HepG2 (cell line): ENCODE results near the gene TAMALIN. TPM values are rescaled to one million over a fixed set of nuclear protein-coding genes. Genes with fewer than 3 reads are reported as not detected.

Experiments used
- ATAC-seq: fragments of 200-7000 bp; cut with Tn5 transposase; 3 replicates; pipeline ENCODE4 v1.9.1; 2020; ENCODE audit warnings: mild to moderate bottlenecking, moderate library complexity
- BruUV-seq: library from RNA; stranded (reverse); fragments of 400-500 nt; replicated peaks from 2 replicates; lab custom pipeline; 2021; lab: Mats Ljungman, UMichigan
- CTCF ChIA-PET: fragments of 300-600 bp; formaldehyde crosslinking; extraction: SDS; loops from one replicate; lab custom pipeline; 2021; ENCODE audit warnings: low total read pairs, inconsistent platforms, low intra/inter-chr PET ratio; lab: Yijun Ruan, JAX
- POLR2A ChIA-PET: fragments of 350-600 bp; sonication (Branson Sonifier 250); formaldehyde crosslinking; loops from one replicate; lab custom pipeline; 2020; ENCODE audit warnings: antibody characterized with exemption, inconsistent platforms; lab: Yijun Ruan, JAX
- DNase-seq: peaks from one replicate; pipeline ENCODE4 v3.0.0-alpha.2; 2015; ENCODE audit warnings: low spot score
- FAIRE-seq: peaks from 3 replicates; lab custom pipeline; 2011; peaks lifted over from hg19 to GRCh38; lab: Jason Lieb, UNC
- H2AFZ ChIP-seq: one replicate; pipeline ENCODE4 v1.6.1; 2011; ENCODE audit warnings: low read length, inconsistent platforms
- H3K27ac ChIP-seq: fragments of 300-600 bp; 3 replicates; pipeline ENCODE4 v1.8.0; 2011; ENCODE audit warnings: mixed run types, mild to moderate bottlenecking, mixed read lengths, low read length, inconsistent platforms; ENCODE audit not compliant: insufficient read depth; ENCODE audit errors: extremely low read length
- H3K27me3 ChIP-seq, 2 experiments: fragments of 200-600 bp in 1 of 2; 2 replicates in 1 of 2; 3 replicates in 1 of 2; pipeline versions ENCODE4 v1.6.0 to v1.8.0; 2011; ENCODE audit warnings: low read length in 2 of 2, mild to moderate bottlenecking in 2 of 2, moderate library complexity in 2 of 2, inconsistent platforms in 1 of 2; ENCODE audit not compliant: insufficient read depth in 2 of 2, control insufficient read depth in 1 of 2
- H3K36me3 ChIP-seq, 2 experiments: fragments of 200-600 bp in 1 of 2; replicated peaks in 1 of 2; 2 replicates in 1 of 2; 3 replicates in 1 of 2; pipeline versions ENCODE4 v1.5.1 to v1.8.0; 2011; ENCODE audit warnings: low read length in 2 of 2, inconsistent platforms in 1 of 2; ENCODE audit not compliant: insufficient read depth in 2 of 2, control insufficient read depth in 1 of 2
- H3K4me1 ChIP-seq: 2 replicates; pipeline ENCODE4 v1.5.1; 2012; ENCODE audit warnings: low read length, inconsistent platforms; ENCODE audit not compliant: insufficient read depth
- H3K4me2 ChIP-seq: 2 replicates; pipeline ENCODE4 v1.6.0; 2011; ENCODE audit warnings: low read depth, low read length, inconsistent platforms
- H3K4me3 ChIP-seq, 3 experiments: fragments of 200-600 bp in 1 of 3; sonication (generic), shearing (Covaris generic) in 1 of 3; replicated peaks in 1 of 3; 2 replicates each; pipeline ENCODE4 v1.5.1; 2011 to 2016; ENCODE audit warnings: low read length in 3 of 3, inconsistent platforms in 2 of 3, low read depth in 2 of 3, mild to moderate bottlenecking in 2 of 3, control low read depth in 1 of 3, mixed read lengths in 1 of 3; ENCODE audit not compliant: insufficient read depth in 1 of 3
- H3K79me2 ChIP-seq: one replicate; pipeline ENCODE4 v1.6.1; 2011; ENCODE audit warnings: low read length, inconsistent platforms; ENCODE audit not compliant: insufficient read depth
- H3K9ac ChIP-seq: 2 replicates; pipeline ENCODE4 v1.6.0; 2011; ENCODE audit warnings: mild to moderate bottlenecking, low read depth, low read length, inconsistent platforms; ENCODE audit not compliant: insufficient read depth
- H3K9me3 ChIP-seq: 2 replicates; pipeline ENCODE4 v1.5.1; 2012; ENCODE audit warnings: mild to moderate bottlenecking, low read length
- H4K20me1 ChIP-seq: 2 replicates; pipeline ENCODE4 v1.6.0; 2011; ENCODE audit warnings: inconsistent platforms, mild to moderate bottlenecking, low read length, moderate library complexity; ENCODE audit not compliant: insufficient read depth
- ELF4 ChIP-seq: sonication (generic); formaldehyde crosslinking; IDR thresholded peaks from 2 replicates; pipeline ENCODE4 v1.5.0; 2020; ENCODE audit warnings: missing genetic modification reagents, mild to moderate bottlenecking, moderate library complexity, borderline replicate concordance
- EP300 ChIP-seq, 3 experiments: sonication (generic) in 1 of 3; formaldehyde crosslinking in 1 of 3; IDR thresholded peaks; 2 replicates each; pipeline versions ENCODE4 v1.5.1 to v1.6.1; 2011 to 2020; ENCODE audit warnings: low read depth in 2 of 3, low read length in 2 of 3, borderline replicate concordance in 1 of 3, improper control_type of control experiment in 1 of 3, mild to moderate bottlenecking in 1 of 3, missing genetic modification reagents in 1 of 3, moderate library complexity in 1 of 3
- SIN3B ChIP-seq: fragments of 150-350 bp; IDR thresholded peaks from 2 replicates; pipeline ENCODE4 v1.6.1; 2014; ENCODE audit warnings: low read length
- ZNF572 ChIP-seq: sonication (generic); formaldehyde crosslinking; IDR thresholded peaks from 2 replicates; pipeline ENCODE4 v1.5.1; 2020; ENCODE audit warnings: mild to moderate bottlenecking, missing genetic modification reagents
- WGBS: methylation state at CpG from one replicate; pipeline ENCODE4 v1.1.6; 2017; ENCODE audit warnings: low lambda C conversion rate; 5-methylcytosine and 5-hydroxymethylcytosine counted together
- in situ Hi-C: cut with HindIII; loops from 2 replicates; pipeline ENCODE4 v1.10.0; 2017; ENCODE audit warnings: low pct_unique_long_range_greater_than_20kb; ENCODE audit not compliant: extremely low pct_ligation_motif_present
- intact Hi-C: fragments of 100-400 bp; cut with micrococcal nuclease; formaldehyde crosslinking; loops from one replicate; pipeline ENCODE4 v1.10.0; 2022; ENCODE audit not compliant: unreplicated experiment
- polyA plus RNA-seq, 8 experiments: library from polyadenylated mRNA; depleted of rRNA in 3 of 8; stranded (reverse) in 7 of 8; unstranded in 1 of 8; fragments of >200 nt; fragmentation: Illumina TruSeq in 4 of 8; extraction: Trizol in 4 of 8; gene quantifications; 2 replicates each; pipeline versions ENCODE4 v1.2.1 to v1.2.3, GENCODE V29; 2011 to 2016; ENCODE audit warnings: low read depth in 4 of 8, missing spikeins in 1 of 8, mixed read lengths in 1 of 8; ENCODE audit not compliant: insufficient read depth in 1 of 8
- total RNA-seq, 5 experiments: library from RNA; depleted of rRNA; stranded (reverse); fragments of >200 nt; fragmentation: Illumina TruSeq; extraction: Trizol; gene quantifications; 2 replicates each; pipeline ENCODE4 v1.2.3, GENCODE V29; 2016; ENCODE audit warnings: low read depth in 1 of 5
- TF ChIP-seq, protein P1 (sequence below): sonication (generic); formaldehyde crosslinking; IDR thresholded peaks from 2 replicates; pipeline ENCODE4 v1.4.0; 2020; ENCODE audit warnings: mild to moderate bottlenecking, missing genetic modification reagents
- TF ChIP-seq, protein P2 (sequence below): IDR thresholded peaks from 2 replicates; pipeline ENCODE4 v1.6.1; 2016
- TF ChIP-seq, protein P3 (sequence below): sonication (generic); formaldehyde crosslinking; IDR thresholded peaks from 2 replicates; pipeline ENCODE4 v1.5.1; 2020; ENCODE audit warnings: mild to moderate bottlenecking, missing genetic modification reagents, moderate library complexity

The TAMALIN gene
- total and polyA plus RNA-seq, 2 of the 13 experiments (the other 11 are each of a cell fraction or from before 2014, with no cell fraction given) = 2.9 to 10.9 TPM

DNA sequence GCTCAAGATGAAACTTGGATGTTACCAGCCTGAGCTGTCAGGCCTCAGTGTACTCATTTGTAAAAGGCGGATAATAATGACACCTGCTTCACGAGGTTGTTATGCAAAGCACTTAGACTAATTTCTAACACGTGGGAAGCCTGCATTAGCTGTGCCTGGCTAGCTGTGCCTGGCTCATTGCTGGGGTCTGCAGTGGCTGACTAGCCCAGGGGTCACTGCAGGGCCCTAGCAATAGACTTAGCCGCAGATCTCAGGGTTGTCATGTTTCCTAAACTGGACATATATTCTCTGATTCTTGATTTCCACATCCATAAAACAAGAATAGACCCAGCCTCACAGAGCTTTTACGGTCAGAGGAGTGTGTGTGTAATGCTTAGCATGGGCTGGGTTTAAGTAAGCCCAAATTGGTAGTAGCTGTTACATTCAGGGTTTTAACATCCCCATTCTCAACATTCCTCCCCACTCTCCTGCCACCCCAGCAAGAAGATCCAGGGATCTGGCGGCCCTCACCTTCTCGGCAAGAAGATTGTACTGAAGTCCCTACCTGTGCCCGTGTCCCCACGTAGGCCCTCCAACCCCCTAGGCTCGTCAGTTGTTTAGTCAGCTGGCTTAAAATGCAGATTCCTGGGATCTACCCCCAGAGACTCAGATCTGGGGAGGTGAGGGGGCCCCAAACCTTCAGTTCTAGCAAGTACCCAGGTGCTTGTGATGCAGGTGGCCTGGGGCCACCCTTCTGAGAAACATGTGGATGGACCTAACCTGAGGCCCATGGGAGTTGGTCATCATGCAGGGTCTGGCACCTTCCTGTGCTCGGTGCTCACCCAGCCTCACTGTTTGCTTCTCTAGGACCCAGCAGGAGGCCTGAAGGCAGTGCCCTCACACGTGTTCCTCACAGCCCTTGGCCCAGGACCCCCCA lies 53.1 kb downstream of the TAMALIN start:
- no peak for ATAC-seq
- no TSS peak for BruUV-seq
- no peak overlapping the region for H3K4me3 ChIP-seq
- no peaks in the 10 kb centered on the region for H3K79me2 ChIP-seq
- no peaks in the 10 kb centered on the region for H3K9me3 ChIP-seq
- peaks cover 7 to 28% of the 10 kb centered on the region in 2 experiments for H3K36me3 ChIP-seq
- H3K27me3 ChIP-seq = no peaks in the 10 kb centered on the region
- TF ChIP-seq SIN3B (no peak), EP300 (IDR thresholded peaks at IDR 0.05; ENCODE audit: low read depth in 2 of 2, low read length in 2 of 2) (no peak), EP300 (CRISPR knock-in tag; IDR thresholded peaks at IDR 0.05; ENCODE audit: borderline replicate concordance) (no peak), ZNF572 (no peak)
- no peak for DNase-seq
- FAIRE-seq = no peak
- no peak overlapping the region for H3K9ac ChIP-seq
- H2AFZ ChIP-seq = no peak overlapping the region
- H3K27ac ChIP-seq = no peak overlapping the region
- peaks cover 44% of the 10 kb centered on the region for H3K4me1 ChIP-seq
- over 99% methylated on average over 9 of the region's 12 CpGs for WGBS
- no peaks in the 10 kb centered on the region for H4K20me1 ChIP-seq
- H3K4me2 ChIP-seq = no peak overlapping the region
- POLR2A ChIA-PET = interaction anchor here (1.0 to 5.3 kb wide), 2 partner anchors 8 to 9 kb away, joined by 5 to 58 read pairs; partner anchors contain the start of genes ATG101 and NR4A1
- in situ Hi-C loops (no loop called here), intact Hi-C loops (no loop called here)
- CTCF ChIA-PET = no interaction called here

DNA sequence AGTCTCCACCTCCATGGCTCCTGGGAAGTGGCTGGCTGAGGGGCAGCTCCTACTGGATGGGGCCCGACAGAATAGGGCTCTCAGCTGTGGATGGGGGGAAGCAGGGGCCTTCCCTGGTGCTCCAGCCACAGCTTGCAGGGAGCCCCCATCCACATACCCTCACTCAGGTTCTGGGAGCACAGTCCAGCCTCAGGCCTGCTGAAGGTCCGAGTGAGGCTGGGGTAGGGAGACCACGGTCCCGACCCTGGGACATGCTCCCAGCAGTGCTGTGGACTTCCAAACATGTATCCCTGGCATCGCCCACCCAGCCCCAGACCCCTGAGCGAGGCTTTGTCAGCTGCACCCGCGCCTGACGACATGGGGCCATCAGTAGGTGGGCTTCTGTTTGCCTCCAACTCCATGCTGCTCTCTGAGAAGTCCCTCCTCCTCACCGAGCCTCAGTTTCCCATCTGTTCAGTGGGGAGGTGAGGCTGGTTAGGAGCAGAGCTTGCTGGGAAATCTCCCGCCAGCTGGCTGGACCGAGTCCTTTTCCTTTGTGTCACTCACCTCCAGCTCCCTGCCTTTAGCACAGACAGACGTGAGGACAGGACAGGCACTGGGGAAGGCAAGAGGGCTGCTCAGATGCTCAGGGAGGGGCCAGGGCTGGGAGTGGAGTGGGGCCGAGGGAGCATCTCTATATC lies 53.9 kb downstream of the TAMALIN start:
- Histone ChIP-seq H3K36me3 (peaks cover 6 to 20% of the 10 kb centered on the region in 2 experiments), H3K27me3 (no peaks in the 10 kb centered on the region), H3K9ac (peak overlapping the region; percentile 46), H3K4me3 (no peak overlapping the region)
- CTCF ChIA-PET = no interaction called here
- in situ Hi-C loops (no loop called here), intact Hi-C loops (no loop called here)
- FAIRE-seq = no peak
- TF ChIP-seq, protein P1, sequence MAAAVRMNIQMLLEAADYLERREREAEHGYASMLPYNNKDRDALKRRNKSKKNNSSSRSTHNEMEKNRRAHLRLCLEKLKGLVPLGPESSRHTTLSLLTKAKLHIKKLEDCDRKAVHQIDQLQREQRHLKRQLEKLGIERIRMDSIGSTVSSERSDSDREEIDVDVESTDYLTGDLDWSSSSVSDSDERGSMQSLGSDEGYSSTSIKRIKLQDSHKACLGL (CRISPR knock-in tag) = no peak
- no peak for TF ChIP-seq ELF4 (CRISPR knock-in tag)
- TF ChIP-seq, protein P2, sequence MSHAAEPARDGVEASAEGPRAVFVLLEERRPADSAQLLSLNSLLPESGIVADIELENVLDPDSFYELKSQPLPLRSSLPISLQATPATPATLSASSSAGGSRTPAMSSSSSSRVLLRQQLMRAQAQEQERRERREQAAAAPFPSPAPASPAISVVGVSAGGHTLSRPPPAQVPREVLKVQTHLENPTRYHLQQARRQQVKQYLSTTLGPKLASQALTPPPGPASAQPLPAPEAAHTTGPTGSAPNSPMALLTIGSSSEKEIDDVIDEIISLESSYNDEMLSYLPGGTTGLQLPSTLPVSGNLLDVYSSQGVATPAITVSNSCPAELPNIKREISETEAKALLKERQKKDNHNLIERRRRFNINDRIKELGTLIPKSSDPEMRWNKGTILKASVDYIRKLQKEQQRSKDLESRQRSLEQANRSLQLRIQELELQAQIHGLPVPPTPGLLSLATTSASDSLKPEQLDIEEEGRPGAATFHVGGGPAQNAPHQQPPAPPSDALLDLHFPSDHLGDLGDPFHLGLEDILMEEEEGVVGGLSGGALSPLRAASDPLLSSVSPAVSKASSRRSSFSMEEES = no peak
- TF ChIP-seq, protein P3, sequence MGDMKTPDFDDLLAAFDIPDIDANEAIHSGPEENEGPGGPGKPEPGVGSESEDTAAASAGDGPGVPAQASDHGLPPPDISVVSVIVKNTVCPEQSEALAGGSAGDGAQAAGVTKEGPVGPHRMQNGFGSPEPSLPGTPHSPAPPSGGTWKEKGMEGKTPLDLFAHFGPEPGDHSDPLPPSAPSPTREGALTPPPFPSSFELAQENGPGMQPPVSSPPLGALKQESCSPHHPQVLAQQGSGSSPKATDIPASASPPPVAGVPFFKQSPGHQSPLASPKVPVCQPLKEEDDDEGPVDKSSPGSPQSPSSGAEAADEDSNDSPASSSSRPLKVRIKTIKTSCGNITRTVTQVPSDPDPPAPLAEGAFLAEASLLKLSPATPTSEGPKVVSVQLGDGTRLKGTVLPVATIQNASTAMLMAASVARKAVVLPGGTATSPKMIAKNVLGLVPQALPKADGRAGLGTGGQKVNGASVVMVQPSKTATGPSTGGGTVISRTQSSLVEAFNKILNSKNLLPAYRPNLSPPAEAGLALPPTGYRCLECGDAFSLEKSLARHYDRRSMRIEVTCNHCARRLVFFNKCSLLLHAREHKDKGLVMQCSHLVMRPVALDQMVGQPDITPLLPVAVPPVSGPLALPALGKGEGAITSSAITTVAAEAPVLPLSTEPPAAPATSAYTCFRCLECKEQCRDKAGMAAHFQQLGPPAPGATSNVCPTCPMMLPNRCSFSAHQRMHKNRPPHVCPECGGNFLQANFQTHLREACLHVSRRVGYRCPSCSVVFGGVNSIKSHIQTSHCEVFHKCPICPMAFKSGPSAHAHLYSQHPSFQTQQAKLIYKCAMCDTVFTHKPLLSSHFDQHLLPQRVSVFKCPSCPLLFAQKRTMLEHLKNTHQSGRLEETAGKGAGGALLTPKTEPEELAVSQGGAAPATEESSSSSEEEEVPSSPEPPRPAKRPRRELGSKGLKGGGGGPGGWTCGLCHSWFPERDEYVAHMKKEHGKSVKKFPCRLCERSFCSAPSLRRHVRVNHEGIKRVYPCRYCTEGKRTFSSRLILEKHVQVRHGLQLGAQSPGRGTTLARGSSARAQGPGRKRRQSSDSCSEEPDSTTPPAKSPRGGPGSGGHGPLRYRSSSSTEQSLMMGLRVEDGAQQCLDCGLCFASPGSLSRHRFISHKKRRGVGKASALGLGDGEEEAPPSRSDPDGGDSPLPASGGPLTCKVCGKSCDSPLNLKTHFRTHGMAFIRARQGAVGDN (CRISPR knock-in tag) = 0 out of 2 replicates have a peak, but pooled peaks have one; percentile 19
- TF ChIP-seq, all 625 proteins: peak for 1
- Histone ChIP-seq H2AFZ (no peak overlapping the region), H3K79me2 (no peaks in the 10 kb centered on the region), H3K9me3 (no peaks in the 10 kb centered on the region), H3K4me1 (peaks cover 44% of the 10 kb centered on the region), H4K20me1 (no peaks in the 10 kb centered on the region), H3K27ac (peak overlapping the region; percentile 81), H3K4me2 (peak overlapping the region; percentile 53)
- WGBS = 85% methylated on average over 6 of the region's 14 CpGs
- ATAC-seq (no peak), DNase-seq (no peak)
- POLR2A ChIA-PET = interaction anchor here (1.0 to 5.3 kb wide), 3 partner anchors 9 kb away, joined by 4 to 58 read pairs (median 5); partner anchors contain the start of genes ATG101 and NR4A1
- no TSS peak for BruUV-seq
